IMR-90 (cell line): Measurements from ENCODE around the gene DGAT2L6. TPM values are rescaled to one million over a fixed set of nuclear protein-coding genes. Genes with fewer than 3 reads are reported as not detected.

ENCODE experiments used
- ATAC-seq: fragments of 200-7000 bp; cut with Tn5 transposase; 2 replicates; pipeline ENCODE4 v1.9.1; 2020; ENCODE audit warnings: low read depth, mild to moderate bottlenecking, moderate library complexity
- BruUV-seq: library from RNA; stranded (reverse); fragments of 400-500 nt; replicated peaks from 2 replicates; lab custom pipeline; 2021; lab: Mats Ljungman, UMichigan
- CTCF ChIA-PET: fragments of 300-600 bp; formaldehyde crosslinking; extraction: SDS; loops from one replicate; lab custom pipeline; 2021; ENCODE audit warnings: antibody characterized with exemption; lab: Yijun Ruan, JAX
- POLR2A ChIA-PET: fragments of 300-600 bp; sonication (Branson Sonifier 250); formaldehyde crosslinking; loops from one replicate; lab custom pipeline; 2022; ENCODE audit warnings: antibody characterized with exemption; ENCODE audit not compliant: unreplicated experiment; lab: Charles Lee
- DNase-seq: peaks from one replicate; pipeline ENCODE4 v3.0.0; 2013
- H2AFZ ChIP-seq: replicated peaks from 2 replicates; pipeline ENCODE3; 2013; ENCODE audit warnings: low read length, mild to moderate bottlenecking; ENCODE audit not compliant: poor library complexity
- H2AK5ac ChIP-seq: 2 replicates; pipeline ENCODE4 v1.6.1; 2013; ENCODE audit warnings: low read depth, low read length, inconsistent platforms
- H2AK9ac ChIP-seq: replicated peaks from 2 replicates; pipeline ENCODE3; 2013; ENCODE audit warnings: mild to moderate bottlenecking, low read depth, low read length, moderate library complexity; ENCODE audit not compliant: poor library complexity
- H2BK120ac ChIP-seq: 2 replicates; pipeline ENCODE4 v1.6.1; 2013; ENCODE audit warnings: low read depth, low read length, inconsistent platforms
- H2BK15ac ChIP-seq: 3 replicates; pipeline ENCODE4 v1.6.1; 2013; ENCODE audit warnings: low read depth, low read length, inconsistent platforms
- H2BK20ac ChIP-seq: 2 replicates; pipeline ENCODE4 v1.6.1; 2013; ENCODE audit warnings: low read depth, mild to moderate bottlenecking, inconsistent platforms, low read length, moderate library complexity
- H2BK5ac ChIP-seq: 2 replicates; pipeline ENCODE4 v1.6.1; 2013; ENCODE audit warnings: mild to moderate bottlenecking, low read depth, low read length, inconsistent platforms; ENCODE audit not compliant: poor library complexity, severe bottlenecking
- H3K14ac ChIP-seq: replicated peaks from 2 replicates; pipeline ENCODE4 v1.6.1; 2013; ENCODE audit warnings: low read depth, low read length, inconsistent platforms
- H3K18ac ChIP-seq: 2 replicates; pipeline ENCODE4 v1.6.1; 2013; ENCODE audit warnings: low read depth, low read length, control low read depth
- H3K23ac ChIP-seq: 2 replicates; pipeline ENCODE4 v1.6.1; 2013; ENCODE audit warnings: low read depth, low read length, inconsistent platforms
- H3K27ac ChIP-seq: 2 replicates; pipeline ENCODE4 v1.5.1; 2013; ENCODE audit warnings: mild to moderate bottlenecking, control low read depth, low read length; ENCODE audit not compliant: insufficient read depth
- H3K27me3 ChIP-seq: 2 replicates; pipeline ENCODE4 v1.6.1; 2013; ENCODE audit warnings: low read length; ENCODE audit not compliant: control insufficient read depth, insufficient read depth
- H3K36me3 ChIP-seq: 2 replicates; pipeline ENCODE4 v1.6.1; 2013; ENCODE audit warnings: low read length, mixed read lengths; ENCODE audit not compliant: control insufficient read depth, insufficient read depth
- H3K4ac ChIP-seq: 2 replicates; pipeline ENCODE4 v1.6.1; 2013; ENCODE audit warnings: low read depth, low read length, inconsistent platforms
- H3K4me1 ChIP-seq: 2 replicates; pipeline ENCODE4 v1.6.1; 2013; ENCODE audit warnings: low read length, mixed read lengths; ENCODE audit not compliant: control insufficient read depth, insufficient read depth
- H3K4me2 ChIP-seq: 2 replicates; pipeline ENCODE4 v1.6.1; 2013; ENCODE audit warnings: low read depth, mild to moderate bottlenecking, control low read depth, low read length, moderate library complexity
- H3K4me3 ChIP-seq: 2 replicates; pipeline ENCODE4 v1.5.1; 2013; ENCODE audit warnings: low read depth, mild to moderate bottlenecking, control low read depth, low read length, moderate library complexity; ENCODE audit not compliant: insufficient read depth
- H3K56ac ChIP-seq: 2 replicates; pipeline ENCODE4 v1.6.1; 2013; ENCODE audit warnings: low read length, inconsistent platforms; ENCODE audit not compliant: insufficient read depth; ENCODE audit errors: extremely low read depth
- H3K79me1 ChIP-seq, 2 experiments: 2 replicates each; pipeline ENCODE4 v1.6.1; 2013; ENCODE audit warnings: low read length in 2 of 2, inconsistent platforms in 1 of 2, low read depth in 1 of 2
- H3K9ac ChIP-seq: 2 replicates; pipeline ENCODE4 v1.6.1; 2013; ENCODE audit warnings: low read depth, low read length, control low read depth
- H3K9me1 ChIP-seq: 2 replicates; pipeline ENCODE4 v1.6.1; 2013; ENCODE audit warnings: low read length, inconsistent platforms; ENCODE audit not compliant: insufficient read depth
- H3K9me3 ChIP-seq: 2 replicates; pipeline ENCODE4 v1.6.1; 2013; ENCODE audit warnings: low read length; ENCODE audit not compliant: control insufficient read depth, insufficient read depth
- H4K20me1 ChIP-seq: 2 replicates; pipeline ENCODE4 v1.6.1; 2013; ENCODE audit warnings: low read length, inconsistent platforms; ENCODE audit not compliant: insufficient read depth
- H4K5ac ChIP-seq: 2 replicates; pipeline ENCODE4 v1.6.1; 2013; ENCODE audit warnings: mild to moderate bottlenecking, low read depth, low read length, control low read depth
- H4K8ac ChIP-seq, 2 experiments: 2 replicates each; pipeline ENCODE4 v1.6.1; 2013; ENCODE audit warnings: low read depth in 2 of 2, low read length in 2 of 2, control low read depth in 1 of 2, inconsistent platforms in 1 of 2
- H4K91ac ChIP-seq: 2 replicates; pipeline ENCODE4 v1.6.1; 2013; ENCODE audit warnings: low read depth, low read length, inconsistent platforms; ENCODE audit not compliant: insufficient read depth
- CHD1 ChIP-seq: IDR thresholded peaks from 2 replicates; pipeline ENCODE4 v1.6.1; 2012; ENCODE audit warnings: low read depth, low read length, improper control_type of control experiment
- MXI1 ChIP-seq: IDR thresholded peaks from 2 replicates; pipeline ENCODE4 v1.6.1; 2012; ENCODE audit warnings: low read depth, mild to moderate bottlenecking, low read length, moderate library complexity, borderline replicate concordance
- POLR2A ChIP-seq: IDR thresholded peaks from 2 replicates; pipeline ENCODE4 v1.6.1; 2012; ENCODE audit warnings: mild to moderate bottlenecking, low read depth, low read length
- WGBS, 2 experiments: methylation state at CpG; one replicate each; pipeline versions ENCODE4 v1.1.5 to v1.1.7; 2013; ENCODE audit warnings: missing lambda C conversion rate in 2 of 2; ENCODE audit not compliant: insufficient read length in 1 of 2; ENCODE audit errors: extremely low coverage in 2 of 2; 5-methylcytosine and 5-hydroxymethylcytosine counted together
- dilution Hi-C: fragments of 300-500 bp; cut with HindIII; formaldehyde crosslinking; loops from one replicate; pipeline ENCODE4 v1.14.3; 2018; ENCODE audit warnings: low sequenced_read_pairs; ENCODE audit not compliant: unreplicated experiment
- in situ Hi-C: fragments of 300-500 bp; cut with MboI; formaldehyde crosslinking; loops from 3 replicates; pipeline ENCODE4 v1.14.3; 2019; ENCODE audit warnings: low sequenced_read_pairs, inconsistent platforms, mixed read lengths
- intact Hi-C: fragments of 100-400 bp; cut with micrococcal nuclease; formaldehyde crosslinking; loops from 2 replicates; pipeline ENCODE4 v1.10.0; 2022
- polyA plus RNA-seq, 3 experiments: library from polyadenylated mRNA; depleted of rRNA; stranded (reverse); fragments of >200 nt; gene quantifications; 2 replicates each; pipeline ENCODE4 v1.2.3, GENCODE V29; 2012; ENCODE audit warnings: low replicate concordance in 1 of 3
- total RNA-seq: library from RNA; depleted of rRNA; stranded (reverse); fragments of >200 nt; gene quantifications from 2 replicates; pipeline ENCODE4 v1.2.3, GENCODE V29; 2012

The DGAT2L6 gene
- total and polyA plus RNA-seq, 2 of the 4 experiments (the other 2 are of a cell fraction) = not detected

DNA sequence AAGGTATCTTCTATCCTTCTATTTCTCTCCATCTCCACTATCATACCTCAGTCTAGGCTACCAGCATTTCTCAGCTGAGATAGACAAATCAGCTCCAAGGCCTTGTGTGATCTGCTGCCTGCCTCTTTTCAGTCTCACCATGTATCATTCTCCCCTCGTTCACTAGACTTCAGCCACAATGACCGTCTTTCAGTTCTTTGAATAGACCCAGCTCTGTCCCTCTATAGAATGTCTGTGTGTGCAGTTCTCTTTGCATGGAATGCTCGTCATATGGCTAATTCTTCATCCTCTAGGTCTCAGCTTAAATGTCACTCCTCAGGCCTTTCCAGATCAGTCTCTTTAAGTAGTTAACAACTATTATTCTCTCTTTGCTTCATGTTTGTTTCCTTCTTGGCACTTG is 37.5 kb upstream of the DGAT2L6 start:
- peaks cover 5 to 14% of the 10 kb centered on the region in 2 experiments; a peak in 1 of 4 replicates for H3K79me1 ChIP-seq
- H3K4ac ChIP-seq = no peak overlapping the region
- no peak overlapping the region for H2AFZ ChIP-seq
- no peak overlapping the region for H4K5ac ChIP-seq
- H2AK9ac ChIP-seq = no peak overlapping the region
- ChIA-PET POLR2A (no interaction called here), CTCF (no interaction called here)
- no TSS peak for BruUV-seq
- H3K56ac ChIP-seq = no peak overlapping the region
- no peak overlapping the region for H2BK15ac ChIP-seq
- H4K8ac ChIP-seq = no peak overlapping the region
- no CpG with 5 or more reads among the region's 3 CpGs for WGBS, 2 experiments
- H3K9me1 ChIP-seq = no peaks in the 10 kb centered on the region
- intact Hi-C loops (no loop called here), dilution Hi-C loops (no loop called here), in situ Hi-C loops (no loop called here)
- H3K4me3 ChIP-seq = no peak overlapping the region
- no peak overlapping the region for H2BK120ac ChIP-seq
- no peak overlapping the region for H2AK5ac ChIP-seq
- H3K27ac ChIP-seq = no peak overlapping the region
- no peak overlapping the region for H3K23ac ChIP-seq
- ATAC-seq (no peak), DNase-seq (no peak)
- H3K9ac ChIP-seq = no peak overlapping the region
- no peak overlapping the region for H3K4me2 ChIP-seq
- no peaks in the 10 kb centered on the region for H3K9me3 ChIP-seq
- H4K91ac ChIP-seq = no peak overlapping the region
- no peak overlapping the region for H2BK20ac ChIP-seq
- no peak overlapping the region for H3K14ac ChIP-seq
- H3K27me3 ChIP-seq = no peaks in the 10 kb centered on the region; the same call in 1 of the 2 replicates
- peaks cover 1% of the 10 kb centered on the region; the same call in 1 of the 2 replicates for H3K36me3 ChIP-seq
- H3K4me1 ChIP-seq = no peaks in the 10 kb centered on the region
- H4K20me1 ChIP-seq = no peaks in the 10 kb centered on the region
- TF ChIP-seq MXI1 (no peak), CHD1 (no peak), POLR2A (no peak)
- H3K18ac ChIP-seq = no peak overlapping the region
- H2BK5ac ChIP-seq = no peak overlapping the region
